MM.1S (cell line): ENCODE results near the gene PRSS8.

ENCODE experiments used
- DNase-seq: peaks from one replicate; pipeline ENCODE4 v3.0.0-alpha.2; 2015
- H2AFZ ChIP-seq: fragments of 300-600 bp; sonication (generic); 2 replicates; pipeline ENCODE4 v1.6.0; 2016; ENCODE audit warnings: antibody characterized with exemption, low read length
- H3F3A ChIP-seq: fragments of 300-600 bp; sonication (generic); 2 replicates; pipeline ENCODE4 v1.6.1; 2016; ENCODE audit warnings: mild to moderate bottlenecking, antibody characterized with exemption, low read length, moderate library complexity, mixed read lengths; ENCODE audit not compliant: insufficient read depth
- H3K27ac ChIP-seq: fragments of 300-600 bp; sonication (generic); 2 replicates; pipeline ENCODE4 v1.5.1; 2016; ENCODE audit warnings: mild to moderate bottlenecking, low read length
- H3K27me3 ChIP-seq: fragments of 300-600 bp; sonication (generic); replicated peaks from 2 replicates; pipeline ENCODE4 v1.6.0; 2016; ENCODE audit warnings: low read length; ENCODE audit not compliant: insufficient read depth
- H3K36me3 ChIP-seq: fragments of 300-600 bp; sonication (generic); replicated peaks from 2 replicates; pipeline ENCODE4 v1.6.1; 2016; ENCODE audit warnings: mild to moderate bottlenecking, low read length, mixed read lengths; ENCODE audit not compliant: insufficient read depth
- H3K4me1 ChIP-seq: fragments of 300-600 bp; sonication (generic); 2 replicates; pipeline ENCODE4 v1.6.1; 2016; ENCODE audit warnings: low read length, mixed read lengths
- H3K4me2 ChIP-seq: fragments of 300-600 bp; sonication (generic); 2 replicates; pipeline ENCODE4 v1.6.0; 2016; ENCODE audit warnings: low read depth, low read length
- H3K4me3 ChIP-seq: fragments of 300-600 bp; sonication (generic); 2 replicates; pipeline ENCODE4 v1.5.1; 2016; ENCODE audit warnings: low read length, mixed read lengths
- H3K79me2 ChIP-seq: fragments of 300-600 bp; sonication (generic); 2 replicates; pipeline ENCODE4 v1.6.1; 2016; ENCODE audit warnings: mixed run types, low read length, mixed read lengths
- H3K9ac ChIP-seq: fragments of 300-600 bp; sonication (generic); 2 replicates; pipeline ENCODE4 v1.6.1; 2016; ENCODE audit warnings: low read length, mixed read lengths
- H3K9me2 ChIP-seq: fragments of 300-600 bp; sonication (generic); replicated peaks from 2 replicates; pipeline ENCODE4 v1.6.1; 2016; ENCODE audit warnings: mild to moderate bottlenecking, low read length, mixed read lengths; ENCODE audit not compliant: insufficient read depth
- H3K9me3 ChIP-seq: fragments of 300-600 bp; sonication (generic); replicated peaks from 2 replicates; pipeline ENCODE4 v1.6.1; 2016; ENCODE audit warnings: mild to moderate bottlenecking, low read length, mixed read lengths; ENCODE audit not compliant: insufficient read depth
- H4K20me1 ChIP-seq: fragments of 300-600 bp; sonication (generic); 2 replicates; pipeline ENCODE4 v1.6.1; 2016; ENCODE audit warnings: mild to moderate bottlenecking, low read length, moderate library complexity, mixed read lengths; ENCODE audit not compliant: insufficient read depth
- EZH2 ChIP-seq: fragments of 300-600 bp; sonication (generic); optimal IDR thresholded peaks from 2 replicates; pipeline ENCODE3; 2017; ENCODE audit warnings: low read depth, mild to moderate bottlenecking, antibody characterized with exemption, low read length, mixed read lengths
- EZH2phosphoT487 ChIP-seq: fragments of 300-600 bp; sonication (generic); IDR thresholded peaks from 2 replicates; pipeline ENCODE4 v1.6.1; 2018; ENCODE audit warnings: antibody characterized with exemption, low read length
- TF ChIP-seq, protein P1 (sequence below): fragments of 300-600 bp; sonication (generic); IDR thresholded peaks from 2 replicates; pipeline ENCODE4 v1.5.1; 2016; ENCODE audit warnings: antibody characterized with exemption, low read length, mixed read lengths

PRSS8 gene

GRCh38 chr16:31132303-31132979 is 3.1 kb downstream of the PRSS8 start:
- Histone ChIP-seq H3K79me2 (no peaks in the 10 kb centered on the region), H4K20me1 (no peaks in the 10 kb centered on the region), H3K9me2 (no peaks in the 10 kb centered on the region), H3K36me3 (no peaks in the 10 kb centered on the region), H3K9ac (no peak overlapping the region), H3K4me1 (no peaks in the 10 kb centered on the region), H3K27me3 (no peaks in the 10 kb centered on the region), H3F3A (no peaks in the 10 kb centered on the region), H2AFZ (no peak overlapping the region), H3K4me2 (no peak overlapping the region), H3K9me3 (no peaks in the 10 kb centered on the region), H3K27ac (no peak overlapping the region), H3K4me3 (no peak overlapping the region)
- DNase-seq, result no peak
- TF ChIP-seq, protein P1, sequence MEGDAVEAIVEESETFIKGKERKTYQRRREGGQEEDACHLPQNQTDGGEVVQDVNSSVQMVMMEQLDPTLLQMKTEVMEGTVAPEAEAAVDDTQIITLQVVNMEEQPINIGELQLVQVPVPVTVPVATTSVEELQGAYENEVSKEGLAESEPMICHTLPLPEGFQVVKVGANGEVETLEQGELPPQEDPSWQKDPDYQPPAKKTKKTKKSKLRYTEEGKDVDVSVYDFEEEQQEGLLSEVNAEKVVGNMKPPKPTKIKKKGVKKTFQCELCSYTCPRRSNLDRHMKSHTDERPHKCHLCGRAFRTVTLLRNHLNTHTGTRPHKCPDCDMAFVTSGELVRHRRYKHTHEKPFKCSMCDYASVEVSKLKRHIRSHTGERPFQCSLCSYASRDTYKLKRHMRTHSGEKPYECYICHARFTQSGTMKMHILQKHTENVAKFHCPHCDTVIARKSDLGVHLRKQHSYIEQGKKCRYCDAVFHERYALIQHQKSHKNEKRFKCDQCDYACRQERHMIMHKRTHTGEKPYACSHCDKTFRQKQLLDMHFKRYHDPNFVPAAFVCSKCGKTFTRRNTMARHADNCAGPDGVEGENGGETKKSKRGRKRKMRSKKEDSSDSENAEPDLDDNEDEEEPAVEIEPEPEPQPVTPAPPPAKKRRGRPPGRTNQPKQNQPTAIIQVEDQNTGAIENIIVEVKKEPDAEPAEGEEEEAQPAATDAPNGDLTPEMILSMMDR, result no peak
- TF ChIP-seq EZH2 (no peak), EZH2phosphoT487 (no peak)

DNA sequence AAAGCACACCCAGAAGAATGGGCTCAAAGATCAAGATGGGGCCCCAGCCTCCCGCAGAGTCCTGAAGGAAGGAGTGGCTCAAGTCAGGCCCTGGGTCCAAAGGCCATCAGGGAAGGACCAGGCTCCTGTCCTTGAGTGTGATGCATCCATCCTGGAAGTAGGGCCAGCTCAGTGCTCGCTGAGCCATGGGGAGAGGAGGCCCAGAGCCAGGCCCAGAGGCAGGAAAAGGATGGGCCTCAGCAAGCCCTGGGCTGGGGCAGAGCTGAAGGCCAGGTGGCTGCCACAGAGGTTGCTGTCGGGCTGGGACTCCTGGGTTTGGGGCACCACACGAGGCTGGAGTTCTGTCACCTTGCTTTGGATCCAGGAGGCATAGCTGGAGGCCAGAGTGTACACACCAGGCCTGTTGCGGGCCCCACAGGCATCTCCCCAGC is 3.7 kb downstream of the PRSS8 start:
- Histone ChIP-seq H3K9ac (no peak overlapping the region), H3K79me2 (no peaks in the 10 kb centered on the region), H3K27me3 (no peaks in the 10 kb centered on the region), H3K9me2 (no peaks in the 10 kb centered on the region), H2AFZ (no peak overlapping the region), H3F3A (no peaks in the 10 kb centered on the region), H3K27ac (no peak overlapping the region), H3K9me3 (no peaks in the 10 kb centered on the region), H3K36me3 (no peaks in the 10 kb centered on the region), H4K20me1 (no peaks in the 10 kb centered on the region), H3K4me3 (no peak overlapping the region), H3K4me1 (no peaks in the 10 kb centered on the region), H3K4me2 (no peak overlapping the region)
- DNase-seq, result no peak
- TF ChIP-seq EZH2, result no peak
- TF ChIP-seq, protein P1, result no peak
- TF ChIP-seq EZH2phosphoT487, result no peak

- no peak overlapping the region for H2AFZ ChIP-seq
- no peaks in the 10 kb centered on the region for H3K4me1 ChIP-seq
- H3K9me2 ChIP-seq, result no peaks in the 10 kb centered on the region
- TF ChIP-seq EZH2 (no peak), EZH2phosphoT487 (no peak)
- TF ChIP-seq, protein P1, result no peak
- no peak overlapping the region for H3K4me3 ChIP-seq
- H4K20me1 ChIP-seq, result no peaks in the 10 kb centered on the region
- H3K27ac ChIP-seq, result no peak overlapping the region
- no peaks in the 10 kb centered on the region for H3K9me3 ChIP-seq
- no peak for DNase-seq
- no peaks in the 10 kb centered on the region for H3K79me2 ChIP-seq
- H3K4me2 ChIP-seq, result no peak overlapping the region
- H3K27me3 ChIP-seq, result no peaks in the 10 kb centered on the region
- H3K36me3 ChIP-seq, result no peaks in the 10 kb centered on the region
- H3F3A ChIP-seq, result no peaks in the 10 kb centered on the region
- no peak overlapping the region for H3K9ac ChIP-seq
Observed at GRCh38 chr16:31131416-31131815, 4.1 kb downstream of the PRSS8 start.
